ENCODE measurements around the gene PHIP.

GRCh38 chr6:79045966-79046365 lies 32.1 kb downstream of the PHIP start:
- TF ChIP-seq CTCF (IDR thresholded peaks at IDR 0.05; ENCODE audit: insufficient read depth, low read depth, low read length) (no peak), EZH2 (IDR thresholded peaks at IDR 0.05; ENCODE audit: insufficient read depth, low read length) (no peak)

Measured in astrocyte (in vitro differentiated cells and primary cell).